Measurements from ENCODE around the gene FOXO3. TPM values are rescaled to one million over a fixed set of nuclear protein-coding genes. Genes with fewer than 3 reads are reported as not detected.

FOXO3 gene
- total RNA-seq, 1 donor from 2014 or later = 60.1 TPM

DNA sequence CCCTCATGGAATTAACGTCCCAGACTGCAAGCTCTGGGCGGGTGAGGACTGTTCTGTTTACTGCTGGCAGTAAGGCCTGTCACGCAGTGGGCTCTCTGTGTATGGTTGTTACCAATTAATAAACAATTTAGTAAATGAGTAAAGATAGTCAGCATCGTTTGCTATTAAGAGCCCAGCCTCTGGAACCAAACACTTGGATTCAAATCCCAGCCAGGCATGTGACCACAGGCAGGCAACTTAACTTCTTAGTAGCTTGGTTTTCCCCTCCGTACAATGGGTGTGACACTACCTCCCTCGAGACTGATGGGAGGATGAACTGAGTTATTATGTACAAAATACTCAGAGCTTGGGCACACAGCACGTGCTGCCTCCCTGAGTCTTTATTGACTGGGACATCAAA lies 149.8 kb downstream of the FOXO3 start:
- no peaks in the 10 kb centered on the region for H3K9me3 ChIP-seq
- no peak overlapping the region for H3K27ac ChIP-seq
- no peak for ATAC-seq
- DNase-seq = no peak
- intact Hi-C loops (cut with DNase I) = no loop called here
- no peak for TF ChIP-seq CTCF (IDR thresholded peaks at IDR 0.05)
- H3K4me3 ChIP-seq = no peak overlapping the region
- peaks cover 32% of the 10 kb centered on the region for H3K4me1 ChIP-seq
- H3K27me3 ChIP-seq (ENCODE audit: low read depth) = no peaks in the 10 kb centered on the region
- H3K36me3 ChIP-seq = no peaks in the 10 kb centered on the region

- H3K27ac ChIP-seq = no peak overlapping the region
- peaks cover 36% of the 10 kb centered on the region for H3K4me1 ChIP-seq
- no peak overlapping the region for H3K4me3 ChIP-seq
- DNase-seq (no peak), ATAC-seq (no peak)
- no peaks in the 10 kb centered on the region for H3K9me3 ChIP-seq
- intact Hi-C loops (cut with DNase I) = no loop called here
- H3K36me3 ChIP-seq = no peaks in the 10 kb centered on the region
- H3K27me3 ChIP-seq (ENCODE audit: low read depth) = no peaks in the 10 kb centered on the region
- no peak for TF ChIP-seq CTCF (IDR thresholded peaks at IDR 0.05)
These were observed 150.4 kb downstream of the FOXO3 start for GRCh38 chr6:108711071-108711470.

GRCh38 chr6:108711826-108712225 lies 151.1 kb downstream of the FOXO3 start:
- Histone ChIP-seq H3K9me3 (no peaks in the 10 kb centered on the region), H3K27me3 (ENCODE audit: low read depth) (no peaks in the 10 kb centered on the region), H3K4me1 (peaks cover 36% of the 10 kb centered on the region), H3K36me3 (no peaks in the 10 kb centered on the region), H3K27ac (no peak overlapping the region), H3K4me3 (no peak overlapping the region)
- no peak for DNase-seq
- ATAC-seq = no peak
- intact Hi-C loops (cut with DNase I) = no loop called here
- no peak for TF ChIP-seq CTCF (IDR thresholded peaks at IDR 0.05)

- no peak for DNase-seq
These were observed 152.2 kb downstream of the FOXO3 start for GRCh38 chr6:108712946-108713345.

DNA sequence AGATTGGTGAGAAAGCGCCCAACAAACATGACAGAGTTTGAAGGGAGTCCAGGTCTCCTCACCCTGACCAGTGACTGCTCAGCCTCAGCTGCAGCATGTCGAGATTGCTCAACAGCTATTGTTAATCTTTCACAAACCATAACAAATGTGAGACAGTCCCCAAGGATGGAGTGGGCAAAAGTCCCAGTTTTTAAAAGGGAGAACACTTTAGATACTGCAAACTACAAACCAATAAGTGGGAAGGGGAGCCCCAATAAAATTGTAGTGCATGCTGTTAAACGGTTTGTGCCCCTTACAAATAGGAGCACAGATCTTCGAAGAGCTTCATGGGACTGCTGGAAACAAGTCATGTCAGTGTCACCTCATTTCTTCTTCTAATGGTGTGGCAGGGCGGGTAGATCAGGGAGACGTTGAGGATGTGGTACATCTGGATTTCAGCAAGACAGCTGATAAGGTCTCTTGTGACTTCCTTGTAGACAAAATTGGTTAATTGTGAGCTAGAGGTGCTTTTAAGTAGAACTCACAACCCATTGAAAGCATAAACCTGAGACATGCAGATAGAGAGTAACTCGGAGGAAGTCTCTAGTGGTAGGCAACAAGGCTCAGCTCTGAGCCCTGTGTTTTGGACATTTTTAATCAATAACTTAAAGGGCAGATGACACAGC lies 153.5 kb downstream of the FOXO3 start:
- H3K27ac ChIP-seq = peak overlapping the region; percentile 24
- H3K36me3 ChIP-seq = no peaks in the 10 kb centered on the region
- no peak overlapping the region for H3K4me3 ChIP-seq
- ATAC-seq (peak; percentile 51 to 56), DNase-seq (no peak)
- peaks cover 36% of the 10 kb centered on the region for H3K4me1 ChIP-seq
- intact Hi-C loops (cut with DNase I) = no loop called here
- no peak for TF ChIP-seq CTCF (IDR thresholded peaks at IDR 0.05)
- no peaks in the 10 kb centered on the region for H3K9me3 ChIP-seq
- no peaks in the 10 kb centered on the region for H3K27me3 ChIP-seq (ENCODE audit: low read depth)

More at GRCh38 chr6:108712946-108713345, 152.2 kb downstream of the FOXO3 start:
- intact Hi-C loops (cut with DNase I) = no loop called here
- no peaks in the 10 kb centered on the region for H3K9me3 ChIP-seq
- no peaks in the 10 kb centered on the region for H3K27me3 ChIP-seq (ENCODE audit: low read depth)
- H3K27ac ChIP-seq = no peak overlapping the region
- peak; percentile 49 to 71 for ATAC-seq
- TF ChIP-seq CTCF (IDR thresholded peaks at IDR 0.05) = no peak
- H3K36me3 ChIP-seq = no peaks in the 10 kb centered on the region
- H3K4me1 ChIP-seq = peaks cover 36% of the 10 kb centered on the region
- H3K4me3 ChIP-seq = no peak overlapping the region

Measured in lower lobe of right lung (tissue), 2 donors.